ENCODE data around the gene BABAM2.

The BABAM2 gene

DNA sequence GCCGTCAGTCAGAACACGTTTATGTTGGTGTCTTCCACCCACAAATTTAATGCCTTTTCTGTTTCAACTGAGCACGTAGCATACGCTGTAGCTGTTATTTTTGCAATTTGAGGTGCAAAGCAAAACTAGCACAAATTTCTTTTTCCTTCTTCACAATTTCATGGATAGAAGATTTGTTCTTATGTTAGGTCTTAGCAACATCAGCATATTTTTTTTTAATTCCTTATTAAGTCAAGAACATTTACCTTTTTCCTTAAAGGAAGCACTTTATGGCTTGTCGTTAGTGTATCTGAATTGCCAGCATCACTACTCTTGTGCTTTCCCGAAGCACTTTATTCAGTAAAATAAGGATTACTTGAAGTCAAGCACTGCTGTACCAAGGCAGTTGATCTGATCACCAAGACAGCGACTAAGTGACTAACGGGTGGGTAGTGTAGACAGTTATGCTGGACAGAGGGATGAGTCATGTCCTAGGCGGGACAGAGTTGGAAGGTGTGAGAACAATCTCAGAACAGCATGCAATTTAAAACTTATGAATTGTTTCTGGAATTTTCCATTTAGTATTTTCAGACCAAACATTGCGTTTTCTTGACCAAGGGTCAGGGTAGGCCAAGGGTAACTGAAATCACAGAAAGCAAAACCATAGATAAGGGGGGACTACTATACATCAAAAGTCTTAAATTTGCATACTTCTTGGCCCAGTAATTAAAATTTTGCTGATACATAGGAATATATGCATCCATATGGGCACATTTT, 13.3 kb downstream of the BABAM2 start:
- Histone ChIP-seq H2AFZ (ENCODE audit: low read length) (no peak overlapping the region), H3K9me2 (replicated peaks; ENCODE audit: insufficient read depth, low read length) (no peaks in the 10 kb centered on the region), H3K4me3 (ENCODE audit: low read length) (no peak overlapping the region), H4K20me1 (ENCODE audit: insufficient read depth, low read length) (no peaks in the 10 kb centered on the region), H3K4me1 (ENCODE audit: low read length) (no peaks in the 10 kb centered on the region), H3K79me2 (ENCODE audit: low read length) (no peaks in the 10 kb centered on the region), H3K9ac (ENCODE audit: low read length) (no peak overlapping the region), H3F3A (ENCODE audit: insufficient read depth, low read length) (no peaks in the 10 kb centered on the region), H3K36me3 (replicated peaks; ENCODE audit: insufficient read depth, low read length) (no peaks in the 10 kb centered on the region), H3K27me3 (replicated peaks; ENCODE audit: insufficient read depth, low read length) (no peaks in the 10 kb centered on the region), H3K9me3 (replicated peaks; ENCODE audit: insufficient read depth, low read length) (no peaks in the 10 kb centered on the region), H3K27ac (ENCODE audit: low read length) (no peak overlapping the region), H3K4me2 (ENCODE audit: low read depth, low read length) (no peak overlapping the region)
- DNase-seq = no peak
- TF ChIP-seq, protein P1, sequence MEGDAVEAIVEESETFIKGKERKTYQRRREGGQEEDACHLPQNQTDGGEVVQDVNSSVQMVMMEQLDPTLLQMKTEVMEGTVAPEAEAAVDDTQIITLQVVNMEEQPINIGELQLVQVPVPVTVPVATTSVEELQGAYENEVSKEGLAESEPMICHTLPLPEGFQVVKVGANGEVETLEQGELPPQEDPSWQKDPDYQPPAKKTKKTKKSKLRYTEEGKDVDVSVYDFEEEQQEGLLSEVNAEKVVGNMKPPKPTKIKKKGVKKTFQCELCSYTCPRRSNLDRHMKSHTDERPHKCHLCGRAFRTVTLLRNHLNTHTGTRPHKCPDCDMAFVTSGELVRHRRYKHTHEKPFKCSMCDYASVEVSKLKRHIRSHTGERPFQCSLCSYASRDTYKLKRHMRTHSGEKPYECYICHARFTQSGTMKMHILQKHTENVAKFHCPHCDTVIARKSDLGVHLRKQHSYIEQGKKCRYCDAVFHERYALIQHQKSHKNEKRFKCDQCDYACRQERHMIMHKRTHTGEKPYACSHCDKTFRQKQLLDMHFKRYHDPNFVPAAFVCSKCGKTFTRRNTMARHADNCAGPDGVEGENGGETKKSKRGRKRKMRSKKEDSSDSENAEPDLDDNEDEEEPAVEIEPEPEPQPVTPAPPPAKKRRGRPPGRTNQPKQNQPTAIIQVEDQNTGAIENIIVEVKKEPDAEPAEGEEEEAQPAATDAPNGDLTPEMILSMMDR (IDR thresholded peaks at IDR 0.05; ENCODE audit: low read length) = no peak
- no peak for TF ChIP-seq EZH2 (optimal IDR thresholded peaks at IDR 0.05; ENCODE audit: low read depth, low read length)
- TF ChIP-seq EZH2phosphoT487 (IDR thresholded peaks at IDR 0.05; ENCODE audit: low read length) = no peak

DNA sequence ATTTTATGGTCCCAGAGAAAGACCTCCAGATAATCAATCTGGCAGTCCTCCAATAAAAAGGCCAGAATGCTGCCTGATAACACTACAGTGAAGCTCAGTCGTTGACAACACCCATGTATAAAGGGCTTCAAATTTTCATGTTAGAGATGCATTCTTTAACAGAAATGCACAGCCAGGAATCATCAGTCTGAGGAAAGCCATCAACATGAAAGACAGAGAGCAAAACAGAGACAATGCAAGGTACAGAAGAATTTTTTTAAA, 13.8 kb downstream of the BABAM2 start:
- TF ChIP-seq, protein P1 (IDR thresholded peaks at IDR 0.05; ENCODE audit: low read length) = no peak
- Histone ChIP-seq H3K4me2 (ENCODE audit: low read depth, low read length) (no peak overlapping the region), H2AFZ (ENCODE audit: low read length) (no peak overlapping the region), H3K4me3 (ENCODE audit: low read length) (no peak overlapping the region), H3K36me3 (replicated peaks; ENCODE audit: insufficient read depth, low read length) (no peaks in the 10 kb centered on the region), H3K9ac (ENCODE audit: low read length) (no peak overlapping the region), H3K9me2 (replicated peaks; ENCODE audit: insufficient read depth, low read length) (no peaks in the 10 kb centered on the region), H3K4me1 (ENCODE audit: low read length) (no peaks in the 10 kb centered on the region), H4K20me1 (ENCODE audit: insufficient read depth, low read length) (no peaks in the 10 kb centered on the region), H3K9me3 (replicated peaks; ENCODE audit: insufficient read depth, low read length) (no peaks in the 10 kb centered on the region), H3F3A (ENCODE audit: insufficient read depth, low read length) (no peaks in the 10 kb centered on the region), H3K27ac (ENCODE audit: low read length) (no peak overlapping the region), H3K27me3 (replicated peaks; ENCODE audit: insufficient read depth, low read length) (no peaks in the 10 kb centered on the region), H3K79me2 (ENCODE audit: low read length) (no peaks in the 10 kb centered on the region)
- DNase-seq = no peak

GRCh38 chr2:27906074-27906473, 15.5 kb downstream of the BABAM2 start:
- Histone ChIP-seq H3K4me1 (ENCODE audit: low read length) (no peaks in the 10 kb centered on the region), H3F3A (ENCODE audit: insufficient read depth, low read length) (no peaks in the 10 kb centered on the region), H2AFZ (ENCODE audit: low read length) (no peak overlapping the region), H3K9ac (ENCODE audit: low read length) (no peak overlapping the region), H3K9me2 (replicated peaks; ENCODE audit: insufficient read depth, low read length) (no peaks in the 10 kb centered on the region), H3K79me2 (ENCODE audit: low read length) (no peaks in the 10 kb centered on the region), H3K27me3 (replicated peaks; ENCODE audit: insufficient read depth, low read length) (no peaks in the 10 kb centered on the region), H3K9me3 (replicated peaks; ENCODE audit: insufficient read depth, low read length) (no peaks in the 10 kb centered on the region), H3K4me3 (ENCODE audit: low read length) (no peak overlapping the region), H4K20me1 (ENCODE audit: insufficient read depth, low read length) (no peaks in the 10 kb centered on the region), H3K4me2 (ENCODE audit: low read depth, low read length) (no peak overlapping the region), H3K27ac (ENCODE audit: low read length) (no peak overlapping the region), H3K36me3 (replicated peaks; ENCODE audit: insufficient read depth, low read length) (no peaks in the 10 kb centered on the region)
- TF ChIP-seq, protein P1 (IDR thresholded peaks at IDR 0.05; ENCODE audit: low read length) = no peak
- TF ChIP-seq EZH2phosphoT487 (IDR thresholded peaks at IDR 0.05; ENCODE audit: low read length) (no peak), EZH2 (optimal IDR thresholded peaks at IDR 0.05; ENCODE audit: low read depth, low read length) (no peak)
- DNase-seq = no peak
